Stimulated activated CD4-positive, alpha-beta T cell treated with anti-CD3 and anti-CD28 coated beads, Interleukin-1b, Interleukin-23, amount 100 ng/mL, for 48 hours (primary cell): ENCODE measurements around the gene LRRC30.

Experiments
- DNase-seq: peaks from one replicate; pipeline ENCODE4 v3.0.0-alpha.2; 2020

Gene LRRC30

DNA sequence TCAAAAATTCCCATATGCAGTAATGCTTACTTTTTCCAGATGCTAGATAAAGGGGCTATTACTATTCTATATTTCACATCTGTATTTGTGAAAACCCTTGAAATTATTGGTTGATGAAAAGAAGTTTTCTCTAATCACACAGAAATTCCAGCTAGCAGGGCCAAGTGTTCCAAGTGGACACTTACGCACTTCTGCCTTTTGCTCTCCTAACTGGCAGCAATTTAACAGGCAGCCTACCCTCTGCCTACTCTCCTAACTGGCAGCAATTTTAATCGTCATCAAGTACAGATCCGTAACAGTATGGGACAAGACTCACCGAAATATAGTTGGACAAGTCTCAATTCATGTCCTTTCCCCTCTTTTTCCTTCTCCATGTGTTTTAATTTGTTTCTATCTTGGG lies 12.0 kb downstream of the LRRC30 start:
- no peak for DNase-seq

- no peak for DNase-seq
Observed at GRCh38 chr18:7248877-7249276, 18.0 kb downstream of the LRRC30 start.

GRCh38 chr18:7254163-7254562 lies 23.3 kb downstream of the LRRC30 start:
- DNase-seq, result no peak

- no peak for DNase-seq
Observed at GRCh38 chr18:7255054-7255453, 24.2 kb downstream of the LRRC30 start.

- no peak for DNase-seq
Observed at GRCh38 chr18:7255643-7256042, 24.8 kb downstream of the LRRC30 start.

- DNase-seq, result no peak
Observed at GRCh38 chr18:7256618-7257425, 25.9 kb downstream of the LRRC30 start.

DNA sequence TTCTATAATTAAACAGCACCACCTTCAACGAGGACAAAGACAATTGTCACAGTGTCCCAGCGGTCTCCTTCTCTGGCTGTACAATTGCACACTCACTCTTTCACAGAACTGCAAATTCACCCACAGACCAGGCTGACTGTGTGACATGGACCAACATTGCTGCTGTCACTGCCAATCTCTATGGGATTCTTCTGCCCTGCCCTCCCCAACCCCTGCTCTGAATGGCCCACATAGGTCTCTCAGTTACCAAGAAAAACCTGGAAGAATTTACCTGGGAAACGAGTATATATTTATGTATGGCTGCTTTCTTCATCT lies 26.5 kb downstream of the LRRC30 start:
- DNase-seq, result no peak

DNA sequence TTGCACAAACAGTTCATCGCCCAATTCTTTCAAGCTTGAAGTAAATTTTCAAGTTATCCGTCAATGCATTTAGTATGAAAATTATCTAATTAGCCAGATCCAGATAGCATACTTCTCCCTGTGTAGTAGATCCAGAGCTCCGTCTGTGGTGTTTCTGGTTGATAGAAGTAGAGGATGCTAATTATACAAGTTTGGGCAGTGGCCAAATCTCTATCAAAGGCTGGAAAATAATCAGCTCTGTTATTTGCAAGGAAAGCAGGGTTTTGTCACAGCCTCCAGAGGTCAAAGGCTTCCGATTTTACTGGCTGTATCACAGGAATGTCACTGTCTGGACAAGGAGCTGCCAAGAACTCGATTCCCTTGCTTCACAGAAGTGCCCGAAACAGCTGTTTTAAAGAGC lies 28.6 kb downstream of the LRRC30 start:
- no peak for DNase-seq

DNA sequence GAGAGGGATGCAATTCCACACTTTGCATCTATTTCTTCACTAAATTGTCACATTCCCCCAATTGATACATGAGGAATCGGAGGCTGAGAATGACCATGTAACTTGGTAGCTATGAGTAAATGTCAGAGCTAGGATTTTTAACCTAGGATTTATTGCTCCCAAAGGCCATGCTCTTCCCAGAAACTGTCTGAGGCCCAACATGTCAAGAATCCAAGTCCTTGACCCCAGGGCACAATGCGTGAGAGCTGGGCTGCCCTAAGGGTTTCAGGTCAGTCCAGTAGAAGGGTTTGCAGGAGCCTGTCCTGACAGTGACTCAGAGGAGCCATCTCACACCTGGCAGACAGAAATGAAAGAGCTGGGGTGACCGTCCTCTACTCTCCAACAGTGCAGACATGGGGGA lies 30.3 kb downstream of the LRRC30 start:
- DNase-seq, result no peak

DNA sequence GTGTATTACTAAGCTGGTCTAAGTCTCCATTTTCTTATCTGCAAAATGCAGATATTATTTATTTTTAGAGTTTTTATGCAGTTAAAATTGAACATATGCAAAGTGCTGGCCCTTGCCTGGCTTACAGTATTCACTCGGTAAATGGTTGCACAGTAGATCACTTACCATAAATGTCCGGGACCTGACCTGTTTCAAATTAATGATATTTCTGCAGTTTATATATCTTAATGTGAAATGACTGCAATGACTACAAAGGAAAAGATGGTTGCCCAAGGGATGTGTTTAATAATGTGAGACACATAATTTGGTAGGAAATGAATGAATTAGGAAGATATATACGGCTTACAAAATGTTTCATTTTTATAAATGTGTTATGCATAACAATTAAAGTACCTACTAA lies 37.1 kb downstream of the LRRC30 start:
- no peak for DNase-seq

- no peak for DNase-seq
Observed at GRCh38 chr18:7269942-7270341, 39.1 kb downstream of the LRRC30 start.

GRCh38 chr18:7272311-7273049 lies 41.6 kb downstream of the LRRC30 start:
- DNase-seq, result no peak

DNA sequence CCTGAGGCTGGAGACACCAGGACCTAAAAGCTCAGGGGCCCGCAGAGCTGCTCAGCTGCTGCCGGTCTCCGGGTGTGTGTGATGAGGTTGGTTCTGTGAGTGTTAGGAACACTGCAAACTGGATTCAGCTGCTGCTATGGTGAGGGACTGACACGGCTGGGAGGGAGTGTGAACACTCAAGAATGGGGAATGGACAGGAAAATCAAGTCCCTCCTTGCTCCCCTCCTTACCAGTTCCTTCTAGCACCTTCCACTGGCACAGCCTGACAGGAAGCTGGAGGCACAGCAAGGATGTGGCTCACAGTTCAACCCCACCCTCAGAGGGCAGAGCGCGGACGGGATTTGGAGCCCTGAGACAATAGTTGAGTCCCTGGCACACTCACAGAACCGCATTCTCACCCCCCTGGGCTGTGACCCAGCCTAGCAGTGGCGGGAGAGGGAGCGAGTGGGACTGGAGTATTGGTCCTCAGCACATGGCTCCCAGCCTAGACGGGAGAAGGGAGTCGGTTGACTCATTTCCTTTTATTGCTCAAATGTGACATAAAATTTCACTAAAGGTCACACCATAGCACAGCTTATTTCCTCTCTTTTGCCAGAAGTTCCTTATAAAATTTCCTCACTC lies 42.5 kb downstream of the LRRC30 start:
- DNase-seq, result no peak

DNA sequence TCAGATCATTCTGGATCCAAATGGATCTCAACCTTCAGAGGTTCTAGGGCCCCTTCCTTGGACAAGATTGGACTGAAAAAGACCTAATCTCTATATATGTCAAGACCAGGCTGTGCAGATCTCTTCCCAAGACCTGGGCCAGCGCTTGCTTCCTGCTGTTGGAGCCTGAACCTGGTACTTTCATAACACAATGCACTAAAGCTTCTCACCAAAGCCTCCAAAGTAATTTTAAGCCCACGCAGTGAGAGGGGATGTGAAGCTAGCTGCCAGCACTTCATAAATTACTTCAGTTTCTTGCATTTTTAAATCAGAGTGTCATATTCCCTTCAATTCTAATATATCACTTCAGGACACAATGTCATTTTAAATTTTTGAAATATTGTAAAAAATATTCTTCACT lies 50.7 kb downstream of the LRRC30 start:
- no peak for DNase-seq
